GM12878 (cell line): ENCODE measurements around the gene PLXNA4. TPM values are rescaled to one million over a fixed set of nuclear protein-coding genes. Genes with fewer than 3 reads are reported as not detected.

Experiments
- ATAC-seq: fragments of 200-7000 bp; cut with Tn5 transposase; 3 replicates; pipeline ENCODE4 v1.9.1; 2020; ENCODE audit warnings: mild to moderate bottlenecking, moderate library complexity
- BruUV-seq: library from RNA; stranded (reverse); fragments of 400-500 nt; replicated peaks from 2 replicates; lab custom pipeline; 2021; lab: Mats Ljungman, UMichigan
- CTCF ChIA-PET: fragments of 300-600 bp; sonication (Branson Sonifier 250); formaldehyde crosslinking; extraction: SDS; loops from one replicate; lab custom pipeline; 2021; ENCODE audit warnings: inconsistent platforms; lab: Yijun Ruan, JAX
- POLR2A ChIA-PET: fragments of 350-600 bp; formaldehyde crosslinking; extraction: SDS; loops from one replicate; lab custom pipeline; 2021; ENCODE audit warnings: inconsistent platforms; lab: Charles Lee
- RAD21 ChIA-PET: fragments of 300-600 bp; sonication (Branson Sonifier 250); formaldehyde crosslinking; loops from one replicate; lab custom pipeline; 2023; ENCODE audit warnings: antibody characterized with exemption; ENCODE audit not compliant: unreplicated experiment; lab: Charles Lee
- SMC1A ChIA-PET: fragments of 300-600 bp; sonication (Branson Sonifier 250); formaldehyde crosslinking; loops from one replicate; lab custom pipeline; 2023; ENCODE audit not compliant: unreplicated experiment, uncharacterized antibody; lab: Charles Lee
- DNase-seq: peaks from one replicate; pipeline ENCODE4 v3.0.0-alpha.2; 2011; ENCODE audit warnings: low read depth, low spot score
- FAIRE-seq: peaks from 3 replicates; lab custom pipeline; 2011; peaks lifted over from hg19 to GRCh38; lab: Jason Lieb, UNC
- H2AFZ ChIP-seq: 2 replicates; pipeline ENCODE4 v1.6.0; 2011; ENCODE audit warnings: low read depth, low read length, control low read depth; ENCODE audit not compliant: control insufficient read depth
- H3K27ac ChIP-seq: 2 replicates; pipeline ENCODE4 v1.5.1; 2011; ENCODE audit warnings: control low read depth; ENCODE audit not compliant: control insufficient read depth, insufficient read depth
- H3K27me3 ChIP-seq, 2 experiments: replicated peaks in 1 of 2; 2 replicates each; pipeline versions ENCODE4 v1.6.0 to v1.6.1; 2011; ENCODE audit warnings: low read length in 1 of 2; ENCODE audit not compliant: control insufficient read depth in 2 of 2, insufficient read depth in 2 of 2
- H3K36me3 ChIP-seq, 2 experiments: 2 replicates each; pipeline ENCODE4 v1.5.1; 2011; ENCODE audit warnings: low read length in 1 of 2; ENCODE audit not compliant: control insufficient read depth in 2 of 2, insufficient read depth in 2 of 2
- H3K4me1 ChIP-seq: 2 replicates; pipeline ENCODE4 v1.6.1; 2011; ENCODE audit warnings: mild to moderate bottlenecking, low read length, moderate library complexity, mixed read lengths; ENCODE audit not compliant: control insufficient read depth, insufficient read depth
- H3K4me2 ChIP-seq: 2 replicates; pipeline ENCODE4 v1.6.0; 2011; ENCODE audit warnings: control low read depth; ENCODE audit not compliant: control insufficient read depth, insufficient read depth
- H3K4me3 ChIP-seq: fragments of 200-600 bp; sonication (generic); 2 replicates; pipeline ENCODE4 v1.5.1; 2016
- H3K79me2 ChIP-seq: 2 replicates; pipeline ENCODE4 v1.6.0; 2011; ENCODE audit warnings: low read length; ENCODE audit not compliant: control insufficient read depth, insufficient read depth
- H3K9ac ChIP-seq: 2 replicates; pipeline ENCODE4 v1.8.0; 2011; ENCODE audit warnings: low read length, control low read depth, mixed read lengths; ENCODE audit not compliant: control insufficient read depth, insufficient read depth
- H3K9me3 ChIP-seq: replicated peaks from 3 replicates; pipeline ENCODE4 v1.5.1; 2011; ENCODE audit warnings: mild to moderate bottlenecking, low read length; ENCODE audit not compliant: control insufficient read depth, insufficient read depth
- H4K20me1 ChIP-seq: 2 replicates; pipeline ENCODE4 v1.6.0; 2011; ENCODE audit not compliant: control insufficient read depth, insufficient read depth
- NBN ChIP-seq: fragments of 450-650 bp; IDR thresholded peaks from 2 replicates; pipeline ENCODE4 v1.6.1; 2016
- RCOR1 ChIP-seq: conservative IDR thresholded peaks from 2 replicates; pipeline ENCODE4 v1.6.1; 2012; ENCODE audit warnings: low read depth, low read length, improper control_type of control experiment
- ZBTB40 ChIP-seq: fragments of 450-650 bp; IDR thresholded peaks from 2 replicates; pipeline ENCODE4 v1.6.1; 2016; ENCODE audit warnings: mild to moderate bottlenecking, moderate library complexity, borderline replicate concordance
- ZSCAN29 ChIP-seq: fragments of 450-650 bp; IDR thresholded peaks from 2 replicates; pipeline ENCODE4 v1.6.1; 2017; ENCODE audit warnings: mild to moderate bottlenecking, moderate library complexity
- WGBS: methylation state at CpG from one replicate; pipeline ENCODE4 v1.1.6; 2016; ENCODE audit warnings: low lambda C conversion rate; ENCODE audit not compliant: insufficient replicate concordance, insufficient coverage; ENCODE audit errors: missing lambda C conversion rate; 5-methylcytosine and 5-hydroxymethylcytosine counted together
- in situ Hi-C: fragments of 300-500 bp; cut with MboI; formaldehyde crosslinking; loops from 9 replicates; pipeline ENCODE4 v1.14.3; 2018; ENCODE audit warnings: mixed read lengths
- intact Hi-C: fragments of 100-400 bp; cut with micrococcal nuclease; formaldehyde crosslinking; loops from one replicate; pipeline ENCODE4 v1.14.2; 2022; ENCODE audit not compliant: unreplicated experiment
- polyA plus RNA-seq, 11 experiments: library from polyadenylated mRNA; depleted of rRNA in 4 of 11; unstranded in 6 of 11; stranded (reverse) in 5 of 11; fragments of >200 nt; fragmentation: Nextera tagmentation in 4 of 11; fragmentation: Illumina TruSeq in 1 of 11; extraction: Ambion mirVana in 4 of 11; extraction: Trizol in 1 of 11; gene quantifications; 1 replicate in 1 of 11; 2 replicates in 10 of 11; pipeline versions ENCODE4 v1.2.1 to v1.2.3, GENCODE V29; 2011 to 2016; ENCODE audit warnings: inconsistent platforms in 2 of 11, missing spikeins in 2 of 11, low read depth in 1 of 11
- total RNA-seq, 4 experiments: library from RNA; depleted of rRNA in 3 of 4; stranded (reverse); fragments of >200 nt in 3 of 4; fragmentation: Illumina TruSeq in 1 of 4; extraction: Trizol in 1 of 4; gene quantifications; 2 replicates each; pipeline versions ENCODE4 v1.2.1 to v1.2.3, GENCODE V29; 2013 to 2021

The PLXNA4 gene
- total and polyA plus RNA-seq, 10 of the 15 experiments (the other 5 are each of a cell fraction or from before 2014, with no cell fraction given) = 0.03 TPM; not detected in 9

GRCh38 chr7:132488634-132489302 lies 87.5 kb downstream of the PLXNA4 start (continued):
- TF ChIP-seq ZBTB40 (no peak), ZSCAN29 (no peak)

- TF ChIP-seq RCOR1 (no peak), NBN (no peak)
- Histone ChIP-seq H3K36me3 (no peaks in the 10 kb centered on the region), H4K20me1 (no peaks in the 10 kb centered on the region), H3K4me2 (no peak overlapping the region), H3K9me3 (no peaks in the 10 kb centered on the region), H3K9ac (no peak overlapping the region), H3K79me2 (no peaks in the 10 kb centered on the region), H3K4me3 (no peak overlapping the region), H2AFZ (no peak overlapping the region), H3K4me1 (no peaks in the 10 kb centered on the region), H3K27me3 (peaks cover 0 to 5% of the 10 kb centered on the region in 2 experiments; a peak in 2 of 4 replicates), H3K27ac (no peak overlapping the region)
- ChIA-PET CTCF (no interaction called here), RAD21 (no interaction called here), POLR2A (no interaction called here), SMC1A (no interaction called here)
- DNase-seq (no peak), FAIRE-seq (no peak), ATAC-seq (no peak)
- WGBS = 20% methylated on average over 6 of the region's 6 CpGs
- in situ Hi-C loops = no loop called here
- intact Hi-C loops = no loop called here
- BruUV-seq = no TSS peak
These were observed 90.0 kb downstream of the PLXNA4 start for GRCh38 chr7:132486274-132486610.
